HEK293 (cell line): Measurements from ENCODE around the gene CAPN1.

Experiments used
- KLF8 ChIP-seq: fragments of 450-650 bp; formaldehyde crosslinking; IDR thresholded peaks from 2 replicates; pipeline ENCODE4 v1.5.1; 2016; ENCODE audit warnings: missing biosample characterization, missing genetic modification characterization
- ZNF274 ChIP-seq, 2 experiments: fragments of 200-500 bp in 1 of 2; fragments of 450-650 bp in 1 of 2; sonication (Bioruptor generic) in 1 of 2; formaldehyde crosslinking in 1 of 2; IDR thresholded peaks; 2 replicates each; pipeline versions ENCODE4 v1.5.1 to v1.6.1; 2014 to 2016; ENCODE audit warnings: borderline replicate concordance in 1 of 2, inconsistent platforms in 1 of 2, low read length in 1 of 2, missing biosample characterization in 1 of 2, missing genetic modification characterization in 1 of 2
- ZNF776 ChIP-seq: fragments of 450-650 bp; formaldehyde crosslinking; IDR thresholded peaks from 2 replicates; pipeline ENCODE4 v1.5.0; 2017; ENCODE audit warnings: missing biosample characterization, missing genetic modification characterization, borderline replicate concordance
- TF ChIP-seq, protein P1 (sequence below): fragments of 450-650 bp; formaldehyde crosslinking; IDR thresholded peaks from 2 replicates; pipeline ENCODE4 v1.5.1; 2016; ENCODE audit warnings: missing biosample characterization, missing genetic modification characterization

- TF ChIP-seq ZNF776 (no peak), KLF8 (no peak), ZNF274 (IDR thresholded peaks at IDR 0.05; ENCODE audit: low read length) (no peak), ZNF274 (tag by site-specific recombination; IDR thresholded peaks at IDR 0.05; ENCODE audit: borderline replicate concordance) (no peak)
- TF ChIP-seq, protein P1, sequence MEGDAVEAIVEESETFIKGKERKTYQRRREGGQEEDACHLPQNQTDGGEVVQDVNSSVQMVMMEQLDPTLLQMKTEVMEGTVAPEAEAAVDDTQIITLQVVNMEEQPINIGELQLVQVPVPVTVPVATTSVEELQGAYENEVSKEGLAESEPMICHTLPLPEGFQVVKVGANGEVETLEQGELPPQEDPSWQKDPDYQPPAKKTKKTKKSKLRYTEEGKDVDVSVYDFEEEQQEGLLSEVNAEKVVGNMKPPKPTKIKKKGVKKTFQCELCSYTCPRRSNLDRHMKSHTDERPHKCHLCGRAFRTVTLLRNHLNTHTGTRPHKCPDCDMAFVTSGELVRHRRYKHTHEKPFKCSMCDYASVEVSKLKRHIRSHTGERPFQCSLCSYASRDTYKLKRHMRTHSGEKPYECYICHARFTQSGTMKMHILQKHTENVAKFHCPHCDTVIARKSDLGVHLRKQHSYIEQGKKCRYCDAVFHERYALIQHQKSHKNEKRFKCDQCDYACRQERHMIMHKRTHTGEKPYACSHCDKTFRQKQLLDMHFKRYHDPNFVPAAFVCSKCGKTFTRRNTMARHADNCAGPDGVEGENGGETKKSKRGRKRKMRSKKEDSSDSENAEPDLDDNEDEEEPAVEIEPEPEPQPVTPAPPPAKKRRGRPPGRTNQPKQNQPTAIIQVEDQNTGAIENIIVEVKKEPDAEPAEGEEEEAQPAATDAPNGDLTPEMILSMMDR (tag by site-specific recombination), result no peak
These were observed 30.6 kb downstream of the CAPN1 start for GRCh38 chr11:65212226-65212801.
